Fibroblast of mammary gland (primary cell): ENCODE data around the gene C15orf39.

Source experiments
- DNase-seq: peaks from one replicate; pipeline ENCODE4 v3.0.0-alpha.2; 2010; ENCODE audit warnings: low read depth
- H3K4me3 ChIP-seq: 2 replicates; pipeline ENCODE4 v1.5.1; 2011; ENCODE audit warnings: low read depth, mild to moderate bottlenecking, low read length, moderate library complexity; ENCODE audit not compliant: control insufficient read depth
- TF ChIP-seq, protein P1 (sequence below): conservative IDR thresholded peaks from 2 replicates; pipeline ENCODE4 v1.5.1; 2011; ENCODE audit warnings: low read depth, low read length, inconsistent platforms; ENCODE audit not compliant: control insufficient read depth, insufficient read depth

C15orf39 gene

DNA sequence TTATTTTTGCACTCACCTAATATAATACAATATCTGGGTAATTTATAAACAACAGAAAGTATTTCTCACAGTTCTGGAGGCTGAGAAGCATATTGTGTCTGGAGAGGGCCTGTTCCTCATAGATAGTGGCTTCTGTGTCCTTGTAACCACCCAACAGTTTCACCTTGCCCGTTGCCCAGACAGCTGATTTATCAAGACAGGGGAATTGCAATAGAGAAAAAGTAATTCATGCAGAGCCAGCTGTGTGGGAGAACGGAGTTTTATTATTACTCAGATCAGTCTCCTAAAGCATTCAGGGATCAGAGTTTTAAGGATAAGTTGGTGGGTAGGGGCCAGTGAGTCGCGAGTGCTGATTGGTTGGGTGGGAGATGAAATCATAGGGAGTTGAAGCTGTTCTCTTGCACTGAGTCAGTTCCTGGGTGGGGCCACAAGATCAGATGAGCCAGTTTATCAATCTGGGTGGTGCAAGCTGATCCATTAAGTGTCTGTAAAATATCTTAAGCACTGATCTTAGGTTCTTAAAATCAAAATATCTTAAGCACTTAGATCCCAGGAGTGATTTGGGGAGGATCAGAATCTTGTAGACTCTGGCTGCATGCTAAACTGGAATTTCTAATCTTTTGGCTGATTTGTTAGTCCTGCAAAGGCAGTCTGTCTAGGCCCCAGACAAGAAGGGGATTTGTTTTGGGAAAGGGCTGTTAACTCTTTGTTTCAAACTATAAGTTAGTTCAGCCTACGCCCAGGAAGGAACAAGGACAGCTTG lies 33.9 kb upstream of the C15orf39 start:
- peak; percentile 89 for DNase-seq
- no peak overlapping the region for H3K4me3 ChIP-seq
- TF ChIP-seq, protein P1, sequence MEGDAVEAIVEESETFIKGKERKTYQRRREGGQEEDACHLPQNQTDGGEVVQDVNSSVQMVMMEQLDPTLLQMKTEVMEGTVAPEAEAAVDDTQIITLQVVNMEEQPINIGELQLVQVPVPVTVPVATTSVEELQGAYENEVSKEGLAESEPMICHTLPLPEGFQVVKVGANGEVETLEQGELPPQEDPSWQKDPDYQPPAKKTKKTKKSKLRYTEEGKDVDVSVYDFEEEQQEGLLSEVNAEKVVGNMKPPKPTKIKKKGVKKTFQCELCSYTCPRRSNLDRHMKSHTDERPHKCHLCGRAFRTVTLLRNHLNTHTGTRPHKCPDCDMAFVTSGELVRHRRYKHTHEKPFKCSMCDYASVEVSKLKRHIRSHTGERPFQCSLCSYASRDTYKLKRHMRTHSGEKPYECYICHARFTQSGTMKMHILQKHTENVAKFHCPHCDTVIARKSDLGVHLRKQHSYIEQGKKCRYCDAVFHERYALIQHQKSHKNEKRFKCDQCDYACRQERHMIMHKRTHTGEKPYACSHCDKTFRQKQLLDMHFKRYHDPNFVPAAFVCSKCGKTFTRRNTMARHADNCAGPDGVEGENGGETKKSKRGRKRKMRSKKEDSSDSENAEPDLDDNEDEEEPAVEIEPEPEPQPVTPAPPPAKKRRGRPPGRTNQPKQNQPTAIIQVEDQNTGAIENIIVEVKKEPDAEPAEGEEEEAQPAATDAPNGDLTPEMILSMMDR: no peak

DNA sequence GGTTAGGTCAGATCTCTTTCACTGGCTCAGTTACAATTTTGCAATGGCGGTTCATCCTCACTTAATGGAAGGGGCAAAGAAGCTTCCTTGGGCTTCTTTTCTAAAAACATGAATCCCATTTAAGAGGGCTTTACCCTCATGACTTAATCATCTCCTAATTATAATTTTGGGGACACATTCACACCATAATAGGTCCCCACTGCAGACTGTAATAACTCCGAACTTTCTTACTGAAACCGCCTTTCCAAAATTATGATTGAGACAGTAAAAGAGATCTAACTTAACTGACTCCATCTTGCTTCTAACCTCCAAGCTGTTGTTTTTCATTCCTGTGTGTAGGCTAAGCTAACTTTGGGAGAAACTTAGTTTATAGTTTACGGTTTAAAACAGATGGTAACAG lies 33.3 kb upstream of the C15orf39 start:
- no peak for DNase-seq
- no peak overlapping the region for H3K4me3 ChIP-seq
- TF ChIP-seq, protein P1: no peak

DNA sequence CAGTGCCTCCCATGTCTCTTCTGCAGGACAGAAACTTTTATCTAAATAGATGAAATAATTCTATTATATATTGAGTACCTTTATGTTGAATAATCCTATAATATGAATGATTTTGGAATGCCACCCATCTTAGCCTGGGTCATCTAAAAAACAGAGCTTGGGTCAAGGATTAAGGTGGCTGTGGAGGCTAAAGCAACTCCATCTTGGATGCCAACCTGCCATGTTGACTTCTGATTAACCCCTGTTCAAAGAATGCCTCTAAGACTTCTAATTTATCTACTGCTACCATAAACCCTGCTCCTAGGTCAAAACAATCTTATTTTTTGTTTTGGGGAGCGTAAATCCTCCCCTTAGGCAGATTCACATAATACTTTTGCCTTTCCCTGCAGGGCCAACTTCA lies 31.5 kb upstream of the C15orf39 start:
- TF ChIP-seq, protein P1: no peak
- DNase-seq: no peak
- no peak overlapping the region for H3K4me3 ChIP-seq

DNA sequence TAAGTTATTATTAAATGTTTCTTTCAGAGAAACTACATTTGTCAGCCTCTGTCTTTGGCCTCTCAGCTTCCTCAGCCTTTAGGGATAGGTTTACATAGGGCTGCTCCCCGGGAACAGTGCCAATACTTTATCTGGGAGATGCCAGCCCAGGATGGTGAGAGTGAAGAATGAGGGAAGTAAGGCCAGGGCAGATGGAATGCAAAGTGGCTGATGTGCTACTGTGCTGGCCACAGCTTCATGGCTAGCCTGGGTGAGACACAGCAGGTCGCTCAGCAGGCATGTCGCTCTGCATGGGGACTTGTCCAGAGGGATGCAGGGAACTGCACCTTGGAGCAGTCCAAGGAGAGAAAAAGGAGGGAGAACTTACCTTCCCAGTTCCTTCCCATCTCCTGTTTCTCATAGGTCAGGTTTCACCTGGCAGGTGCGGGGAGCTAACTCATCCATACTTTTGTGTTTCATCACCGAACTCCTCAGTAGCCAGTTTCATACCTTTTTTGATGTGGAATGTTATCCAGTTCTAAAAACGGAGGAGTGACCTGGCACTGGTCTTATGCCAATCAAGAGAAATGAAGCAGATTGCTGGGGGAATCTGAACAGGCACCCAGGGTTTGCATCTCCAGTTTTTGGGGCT lies 30.9 kb upstream of the C15orf39 start:
- TF ChIP-seq, protein P1: no peak
- no peak for DNase-seq
- H3K4me3 ChIP-seq: no peak overlapping the region

DNA sequence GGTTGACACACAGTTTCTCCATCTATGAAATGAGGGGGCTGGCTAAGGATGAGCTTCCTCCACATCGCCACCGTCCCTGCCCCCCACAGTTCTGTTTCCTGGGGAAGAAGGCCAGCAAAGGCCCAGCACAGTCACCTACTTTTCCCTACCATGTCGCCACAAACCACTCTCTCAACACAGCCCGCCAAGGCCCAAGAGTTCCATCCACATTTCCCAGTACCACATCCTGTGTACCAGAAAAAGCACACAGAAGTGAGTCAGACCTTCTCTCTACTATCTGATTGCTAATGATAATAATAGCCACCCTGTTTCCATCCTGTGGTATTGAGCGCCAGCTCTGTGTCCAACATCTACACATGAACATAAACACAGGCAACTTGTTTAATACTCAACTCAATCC lies 30.3 kb upstream of the C15orf39 start:
- H3K4me3 ChIP-seq: no peak overlapping the region
- TF ChIP-seq, protein P1: no peak
- DNase-seq: peak; percentile 90

DNA sequence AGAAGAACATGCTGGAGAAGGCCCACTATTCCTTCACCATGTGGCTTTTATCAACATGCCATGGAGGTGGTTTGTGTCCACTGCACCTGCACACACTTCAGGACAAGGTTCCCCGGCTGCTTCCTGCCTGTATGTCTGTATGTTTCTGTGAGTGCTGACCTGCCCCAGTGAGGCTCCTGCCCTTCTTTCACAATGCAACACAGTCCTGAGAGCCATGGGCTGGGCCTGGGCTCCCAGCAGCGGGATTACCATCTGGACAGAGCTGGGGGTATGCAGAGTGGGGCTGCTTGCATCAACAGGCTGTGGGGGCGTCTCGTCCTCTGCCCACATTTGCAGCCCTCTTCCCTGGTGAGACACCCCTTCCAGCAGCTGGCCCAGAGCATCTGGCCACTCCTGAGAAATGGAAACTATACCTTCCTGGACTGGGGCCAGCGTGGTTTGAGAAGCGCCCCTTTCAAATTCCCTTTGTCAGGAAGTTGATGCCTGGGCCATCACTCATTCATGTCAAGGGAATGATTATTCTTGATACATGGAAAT lies 29.3 kb upstream of the C15orf39 start:
- no peak for DNase-seq
- no peak overlapping the region for H3K4me3 ChIP-seq
- TF ChIP-seq, protein P1: no peak
